Measurements from ENCODE around the gene SHOC2. TPM values are rescaled to one million over a fixed set of nuclear protein-coding genes. Genes with fewer than 3 reads are reported as not detected.

The SHOC2 gene
- polyA plus RNA-seq, 1 donor from 2014 or later: 105 TPM

Other genes starting within 250 kb of the SHOC2 start
- 319 TPM for gene PDCD4, start 47.7 kb upstream of the SHOC2 start, polyA plus RNA-seq
- 17.6 TPM for gene BBIP1, start 424 bp upstream of the SHOC2 start, polyA plus RNA-seq
- gene ADRA2A, start 157.4 kb downstream of the SHOC2 start, polyA plus RNA-seq: not detected